NCI-H2171 (cell line): ENCODE measurements around the gene SHC2.
A peak's percentile ranks its signal among the peaks of the same experiment; 100 is the strongest.
"Not testable (repeated sequence)": the region's sequence is repeated elsewhere in the genome, so short reads cannot be mapped to it uniquely, and the experiment has no call there.

ENCODE experiments used
- DNase-seq: peaks from one replicate; lab custom pipeline; 2025; lab: John Stamatoyannopoulos, UW

SHC2 gene

GRCh38 chr19:389255-389934, 71.4 kb downstream of the SHC2 start:
- no peak for DNase-seq

DNA sequence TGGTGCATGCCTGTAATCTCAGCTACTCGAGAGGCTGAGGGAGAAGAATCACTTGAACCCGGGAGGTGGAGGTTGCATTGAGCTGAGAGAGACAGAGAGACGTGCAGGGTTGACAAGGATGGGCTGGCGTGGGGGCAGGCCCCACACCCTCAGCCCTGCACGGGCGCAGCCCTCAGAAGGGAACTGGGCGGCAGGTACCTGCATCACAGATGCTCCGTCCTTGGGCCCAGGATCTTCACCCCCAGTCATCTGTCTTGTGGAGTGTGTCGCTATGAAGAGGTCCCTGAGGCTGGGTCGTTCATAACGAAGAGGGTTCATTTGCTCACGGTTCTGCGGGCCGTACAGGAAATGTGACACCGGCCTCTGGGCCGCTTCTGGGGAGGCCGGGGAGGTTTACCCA, 72.1 kb downstream of the SHC2 start:
- no peak for DNase-seq

DNA sequence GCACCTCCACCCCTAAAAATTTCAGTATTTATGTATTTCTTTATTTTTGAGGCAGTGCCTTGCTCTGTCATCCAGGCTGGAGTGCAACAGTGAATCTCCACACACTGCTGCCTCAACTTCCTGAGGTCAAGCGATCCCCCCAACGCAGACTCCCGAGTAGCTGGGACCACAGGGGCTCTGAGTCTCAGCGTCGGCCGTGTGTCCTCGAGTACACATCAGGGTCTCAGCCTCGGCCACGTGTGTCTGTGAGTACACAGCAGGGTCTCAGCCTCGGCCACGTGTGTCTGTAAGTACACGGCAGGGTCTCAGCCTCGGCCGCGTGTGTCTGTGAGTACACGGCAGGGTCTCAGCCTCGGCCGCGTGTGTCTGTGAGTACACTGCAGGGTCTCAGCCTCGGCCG, 73.1 kb downstream of the SHC2 start:
- DNase-seq, result no peak

DNA sequence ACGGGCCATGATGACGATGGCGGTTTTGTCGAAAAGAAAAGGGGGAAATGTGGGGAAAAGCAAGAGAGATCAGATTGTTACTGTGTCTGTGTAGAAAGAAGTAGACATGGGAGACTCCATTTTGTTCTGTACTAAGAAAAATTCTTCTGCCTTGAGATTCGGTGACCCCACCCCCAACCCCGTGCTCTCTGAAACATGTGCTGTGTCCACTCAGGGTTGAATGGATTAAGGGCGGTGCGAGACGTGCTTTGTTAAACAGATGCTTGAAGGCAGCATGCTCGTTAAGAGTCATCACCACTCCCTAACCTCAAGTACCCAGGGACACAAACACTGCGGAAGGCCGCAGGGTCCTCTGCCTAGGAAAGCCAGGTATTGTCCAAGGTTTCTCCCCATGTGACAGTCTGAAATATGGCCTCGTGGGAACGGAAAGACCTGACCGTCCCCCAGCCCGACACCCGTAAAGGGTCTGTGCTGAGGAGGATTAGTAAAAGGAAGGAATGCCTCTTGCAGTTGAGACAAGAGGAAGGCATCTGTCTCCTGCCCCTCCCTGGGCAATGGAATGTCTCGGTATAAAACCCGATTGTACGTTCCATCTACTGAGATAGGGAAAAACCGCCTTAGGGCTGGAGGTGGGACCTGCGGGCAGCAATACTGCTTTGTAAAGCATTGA, 74.1 kb downstream of the SHC2 start:
- DNase-seq, result not testable (repeated sequence)

DNA sequence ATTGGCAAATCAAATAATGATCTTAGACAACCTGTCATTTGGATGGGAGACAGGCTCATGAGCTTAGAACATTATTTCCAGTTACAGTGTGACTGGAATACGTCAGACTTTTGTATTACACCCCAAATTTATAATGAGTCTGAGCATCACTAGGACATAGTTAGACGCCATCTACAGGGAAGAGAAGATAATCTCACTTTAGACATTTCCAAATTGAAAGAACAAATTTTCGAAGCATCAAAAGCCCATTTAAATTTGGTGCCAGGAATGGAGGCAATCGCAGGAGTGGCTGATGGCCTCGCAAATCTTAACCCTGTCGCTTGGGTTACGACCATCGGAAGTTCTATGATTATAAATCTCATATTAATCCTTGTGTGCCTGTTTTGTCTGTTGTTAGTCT, 74.6 kb downstream of the SHC2 start:
- DNase-seq, result not testable (repeated sequence)

DNA sequence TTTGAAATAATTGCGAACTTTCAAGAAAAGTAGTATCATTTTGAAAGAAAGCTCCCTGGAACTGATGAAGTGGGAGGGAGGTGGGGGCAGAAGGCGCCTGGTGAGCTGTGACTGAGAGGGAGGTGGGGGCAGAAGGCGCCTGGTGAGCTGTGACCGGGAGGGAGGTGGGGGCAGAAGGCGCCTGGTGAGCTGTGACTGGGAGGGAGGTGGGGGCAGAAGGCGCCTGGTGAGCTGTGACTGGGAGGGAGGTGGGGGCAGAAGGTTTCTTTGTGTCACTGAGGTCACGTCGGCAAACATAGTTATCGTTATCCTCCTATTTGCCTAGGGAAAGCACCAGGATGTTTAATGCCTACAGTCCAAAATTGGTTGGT, 76.0 kb downstream of the SHC2 start:
- no peak for DNase-seq

- no peak for DNase-seq
Observed at GRCh38 chr19:383922-384798, 76.7 kb downstream of the SHC2 start.

GRCh38 chr19:383040-383439, 77.8 kb downstream of the SHC2 start:
- no peak for DNase-seq

DNA sequence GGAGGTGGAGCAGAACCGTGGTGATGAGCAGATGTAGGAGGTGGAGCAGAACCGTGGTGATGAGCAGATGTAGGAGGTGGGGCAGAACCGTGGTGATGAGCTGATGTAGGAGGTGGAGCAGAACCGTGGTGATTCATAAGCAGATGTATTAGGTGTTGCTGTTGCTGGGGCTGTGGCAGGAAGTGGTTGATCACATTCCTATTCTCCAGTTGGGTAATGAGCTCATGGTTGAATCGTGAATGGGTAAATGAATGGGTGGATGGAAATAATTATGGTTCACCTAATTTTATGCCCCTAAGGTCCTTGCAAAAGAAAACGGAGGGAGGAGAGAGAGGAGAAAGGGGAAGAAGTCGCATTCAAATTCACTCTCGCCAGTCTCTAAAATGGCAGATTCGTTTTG, 78.3 kb downstream of the SHC2 start:
- not testable (repeated sequence) for DNase-seq

DNA sequence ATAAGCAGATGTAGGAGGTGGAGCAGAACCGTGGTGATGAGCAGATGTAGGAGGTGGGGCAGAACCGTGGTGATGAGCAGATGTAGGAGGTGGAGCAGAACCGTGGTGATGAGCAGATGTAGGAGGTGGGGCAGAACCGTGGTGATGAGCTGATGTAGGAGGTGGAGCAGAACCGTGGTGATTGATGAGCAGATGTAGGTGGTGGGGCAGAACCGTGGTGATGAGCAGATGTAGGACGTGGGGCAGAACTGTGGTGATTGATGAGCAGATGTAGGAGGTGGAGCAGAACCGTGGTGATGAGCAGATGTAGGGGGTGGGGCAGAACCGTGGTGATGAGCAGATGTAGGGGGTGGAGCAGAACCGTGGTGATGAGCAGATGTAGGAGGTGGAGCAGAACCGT, 78.9 kb downstream of the SHC2 start:
- not testable (repeated sequence) for DNase-seq

DNA sequence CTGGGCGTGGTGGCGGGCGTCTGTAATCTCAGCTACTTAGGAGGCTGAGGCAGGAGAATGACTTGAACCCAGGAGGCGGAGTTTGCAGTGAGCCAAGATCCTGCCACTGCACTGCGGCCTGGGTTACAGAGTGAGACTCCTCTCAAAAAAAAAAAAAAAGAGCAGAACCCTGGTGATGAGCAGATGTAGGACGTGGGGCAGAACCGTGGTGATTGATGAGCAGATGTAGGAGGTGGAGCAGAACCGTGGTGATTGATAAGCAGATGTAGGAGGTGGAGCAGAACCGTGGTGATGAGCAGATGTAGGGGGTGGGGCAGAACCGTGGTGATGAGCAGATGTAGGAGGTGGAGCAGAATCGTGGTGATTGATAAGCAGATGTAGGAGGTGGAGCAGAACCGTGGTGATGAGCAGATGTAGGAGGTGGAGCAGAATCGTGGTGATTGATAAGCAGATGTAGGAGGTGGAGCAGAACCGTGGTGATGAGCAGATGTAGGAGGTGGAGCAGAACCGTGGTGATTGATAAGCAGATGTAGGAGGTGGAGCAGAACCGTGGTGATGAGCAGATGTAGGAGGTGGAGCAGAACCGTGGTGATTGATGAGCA, 80.1 kb downstream of the SHC2 start:
- not testable (repeated sequence) for DNase-seq

DNA sequence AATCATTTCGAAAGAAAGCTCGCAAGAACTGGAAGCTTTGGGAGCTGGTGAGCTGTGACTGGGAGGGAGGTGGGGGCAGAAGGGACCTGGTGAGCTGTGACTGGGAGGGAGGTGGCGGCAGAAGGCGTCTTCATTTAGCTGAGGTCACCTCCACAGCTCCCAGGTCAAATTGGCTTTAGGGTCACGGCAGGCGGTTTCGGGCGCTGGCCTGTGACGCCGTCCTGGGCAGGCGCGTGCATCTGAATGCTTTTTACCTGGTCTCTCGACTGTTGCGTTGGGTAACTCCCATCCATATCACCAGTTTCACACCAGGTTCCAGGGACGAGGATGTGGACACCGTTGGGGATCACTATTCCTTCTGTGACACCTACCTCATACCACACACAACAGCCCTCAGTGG, 81.0 kb downstream of the SHC2 start:
- DNase-seq, result no peak

DNA sequence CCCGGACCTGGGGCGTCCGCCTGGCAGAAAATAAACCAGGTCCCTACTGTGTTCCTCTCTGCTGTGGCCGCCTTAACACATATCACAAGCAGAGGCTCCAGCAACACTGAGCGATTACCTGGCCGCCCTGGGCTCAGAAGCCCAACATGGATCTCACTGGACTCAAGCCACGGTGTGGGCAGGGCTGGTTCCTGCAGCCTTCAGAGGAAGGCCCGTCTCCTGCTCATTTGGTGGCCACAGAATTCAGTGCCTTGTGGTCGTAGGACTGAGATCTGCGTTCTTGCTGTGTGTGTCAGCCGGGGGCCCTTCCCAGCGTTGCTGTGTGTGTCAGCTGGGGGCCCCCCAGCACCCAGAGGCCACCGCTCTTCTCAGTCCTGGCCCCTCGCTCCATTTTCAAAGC, 82.1 kb downstream of the SHC2 start:
- DNase-seq, result no peak

GRCh38 chr19:377801-378581, 82.8 kb downstream of the SHC2 start:
- no peak for DNase-seq

- DNase-seq, result no peak
Observed at GRCh38 chr19:376111-376470, 84.7 kb downstream of the SHC2 start.

- DNase-seq, result no peak
Observed at GRCh38 chr19:375395-376110, 85.3 kb downstream of the SHC2 start.

- no peak for DNase-seq
Observed at GRCh38 chr19:374886-375235, 86.0 kb downstream of the SHC2 start.

DNA sequence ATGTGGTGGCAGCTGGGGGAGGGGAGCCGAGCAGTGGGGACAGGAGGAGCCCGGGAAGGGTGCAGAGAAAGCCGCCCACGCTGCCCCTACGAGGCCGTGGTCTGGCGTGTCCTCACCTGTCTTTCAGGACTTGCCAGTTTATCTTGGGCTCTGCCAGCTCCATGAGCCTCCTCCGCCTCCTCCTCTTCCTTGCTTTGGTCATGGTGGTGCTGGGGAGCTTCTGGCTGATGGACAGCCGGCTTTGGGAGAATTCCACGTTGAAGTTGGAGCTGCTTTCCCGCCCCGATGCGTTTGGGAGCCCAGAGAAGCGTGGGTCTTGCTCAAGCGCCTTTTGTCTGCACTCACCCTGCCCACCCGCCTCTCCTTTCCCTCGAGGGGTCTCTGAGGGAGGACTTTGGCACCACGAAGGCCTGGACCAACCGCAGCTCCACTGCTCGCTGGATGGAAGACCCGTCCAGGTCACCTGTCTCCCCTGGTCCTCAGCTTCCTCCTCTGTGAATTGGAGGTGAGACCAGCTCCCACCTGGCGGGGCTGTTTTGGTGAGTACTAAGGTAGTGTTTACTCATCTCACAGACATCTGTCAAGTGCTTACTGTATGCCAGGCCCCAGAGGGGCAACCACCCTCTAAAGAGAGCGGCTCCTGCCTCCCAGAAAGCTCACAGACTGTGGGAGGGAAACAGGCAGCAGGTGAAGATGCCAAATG, 86.5 kb downstream of the SHC2 start:
- peak; percentile 86 for DNase-seq

DNA sequence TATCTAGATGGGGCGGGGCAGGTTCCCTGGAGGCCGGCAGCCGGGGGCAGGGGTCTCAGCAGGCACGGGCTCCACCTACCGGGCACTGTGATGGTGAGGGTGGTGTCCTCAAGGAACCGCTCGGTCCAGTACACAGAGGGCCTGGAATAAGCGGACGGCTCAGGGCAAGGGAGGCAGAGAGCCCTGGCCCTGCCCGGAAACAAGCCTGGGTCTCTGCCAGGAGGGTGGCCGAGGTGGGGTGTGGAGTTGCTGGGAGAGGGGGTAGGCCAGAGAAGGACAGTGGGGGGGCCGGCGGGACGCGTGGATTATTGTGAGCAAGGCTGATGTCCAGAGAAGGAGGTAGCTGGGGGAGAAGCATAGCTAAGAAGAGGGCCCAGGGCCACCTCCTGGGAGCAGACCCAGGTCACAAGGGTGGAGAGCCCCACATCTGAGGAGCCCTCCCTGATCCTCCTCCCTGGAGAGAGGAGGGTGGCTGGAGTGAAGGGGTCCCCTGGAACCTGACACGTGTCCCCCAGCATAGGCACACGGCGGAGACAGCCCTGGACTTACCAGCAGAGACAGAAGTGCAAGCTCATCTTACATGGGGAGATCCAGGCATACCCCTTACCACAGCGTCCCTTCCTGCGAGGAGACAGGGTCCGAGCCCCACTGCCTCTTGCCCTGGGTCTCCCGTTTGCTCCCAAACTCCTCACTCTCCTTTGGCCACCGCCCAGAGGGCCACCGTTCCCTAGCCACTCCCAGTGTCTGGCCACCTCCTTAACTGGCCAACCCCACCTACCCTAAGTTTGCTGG, 87.2 kb downstream of the SHC2 start:
- DNase-seq, result no peak
